Mesenchymal stem cell (in vitro differentiated cells and primary cell): ENCODE results near the gene TOGARAM2.

Experiments used
- DNase-seq: peaks from one replicate; pipeline ENCODE4 v3.0.0-alpha.2; 2013
- H2AFZ ChIP-seq: one replicate; pipeline ENCODE4 v1.6.1; 2013; ENCODE audit warnings: low read depth, mild to moderate bottlenecking, control low read depth, inconsistent platforms, low read length, moderate library complexity
- H2AK5ac ChIP-seq: 2 replicates; pipeline ENCODE4 v1.6.1; 2013; ENCODE audit warnings: low read length, moderate library complexity, mild to moderate bottlenecking, inconsistent platforms; ENCODE audit not compliant: severe bottlenecking
- H2BK120ac ChIP-seq: one replicate; pipeline ENCODE4 v1.6.1; 2013; ENCODE audit warnings: low read depth, mild to moderate bottlenecking, inconsistent platforms, low read length, moderate library complexity
- H2BK12ac ChIP-seq, 2 experiments: one replicate each; pipeline ENCODE4 v1.6.1; 2013; ENCODE audit warnings: inconsistent platforms in 2 of 2, low read length in 2 of 2, mild to moderate bottlenecking in 2 of 2, moderate library complexity in 2 of 2, control low read depth in 1 of 2
- H2BK15ac ChIP-seq: one replicate; pipeline ENCODE4 v1.6.1; 2013; ENCODE audit warnings: mild to moderate bottlenecking, low read depth, inconsistent platforms; ENCODE audit not compliant: poor library complexity, severe bottlenecking
- H2BK5ac ChIP-seq: 2 replicates; pipeline ENCODE4 v1.6.1; 2013; ENCODE audit warnings: low read depth, mild to moderate bottlenecking, low read length, control low read depth, inconsistent platforms; ENCODE audit not compliant: poor library complexity, severe bottlenecking
- H3K14ac ChIP-seq, 2 experiments: one replicate each; pipeline ENCODE4 v1.6.1; 2013; ENCODE audit warnings: inconsistent platforms in 2 of 2, low read length in 2 of 2, control low read depth in 1 of 2, mild to moderate bottlenecking in 1 of 2, moderate library complexity in 1 of 2
- H3K18ac ChIP-seq, 2 experiments: one replicate each; pipeline ENCODE4 v1.6.1; 2013; ENCODE audit warnings: inconsistent platforms in 2 of 2, low read length in 2 of 2, control low read depth in 1 of 2, low read depth in 1 of 2, mild to moderate bottlenecking in 1 of 2
- H3K23ac ChIP-seq, 2 experiments: one replicate each; pipeline ENCODE4 v1.6.1; 2013; ENCODE audit warnings: inconsistent platforms in 2 of 2, low read length in 2 of 2, mild to moderate bottlenecking in 2 of 2, moderate library complexity in 2 of 2, control low read depth in 1 of 2
- H3K27ac ChIP-seq: 2 replicates; pipeline ENCODE4 v1.5.1; 2013; ENCODE audit warnings: mild to moderate bottlenecking, moderate library complexity, low read length, control low read depth, inconsistent platforms; ENCODE audit not compliant: poor library complexity, severe bottlenecking
- H3K27me3 ChIP-seq, 2 experiments: 2 replicates each; pipeline versions ENCODE4 v1.6.1 to v1.7.0; 2013; ENCODE audit warnings: low read length in 2 of 2, mild to moderate bottlenecking in 2 of 2, moderate library complexity in 2 of 2, control low read depth in 1 of 2, inconsistent platforms in 1 of 2; ENCODE audit not compliant: control insufficient read depth in 1 of 2, insufficient read depth in 1 of 2
- H3K36me3 ChIP-seq, 2 experiments: 2 replicates each; pipeline versions ENCODE4 v1.6.1 to v1.7.0; 2013; ENCODE audit warnings: low read length in 2 of 2, control low read depth in 1 of 2, inconsistent platforms in 1 of 2, low read depth in 1 of 2, mild to moderate bottlenecking in 1 of 2; ENCODE audit not compliant: insufficient read depth in 2 of 2, control insufficient read depth in 1 of 2
- H3K4ac ChIP-seq, 2 experiments: one replicate each; pipeline ENCODE4 v1.6.1; 2013; ENCODE audit warnings: inconsistent platforms in 2 of 2, low read length in 2 of 2, mild to moderate bottlenecking in 2 of 2, moderate library complexity in 2 of 2, control low read depth in 1 of 2, low read depth in 1 of 2
- H3K4me1 ChIP-seq: 2 replicates; pipeline ENCODE4 v1.6.1; 2013; ENCODE audit warnings: low read depth, low read length, control low read depth; ENCODE audit not compliant: control insufficient read depth, insufficient read depth
- H3K4me2 ChIP-seq: 2 replicates; pipeline ENCODE4 v1.6.1; 2013; ENCODE audit warnings: low read length, mild to moderate bottlenecking, inconsistent platforms; ENCODE audit not compliant: poor library complexity, severe bottlenecking
- H3K4me3 ChIP-seq, 2 experiments: 2 replicates each; pipeline versions ENCODE4 v1.5.1 to v1.7.0; 2013; ENCODE audit warnings: low read length in 2 of 2, mild to moderate bottlenecking in 2 of 2, control low read depth in 1 of 2, low read depth in 1 of 2; ENCODE audit not compliant: insufficient read depth in 1 of 2
- H3K79me1 ChIP-seq: replicated peaks from 2 replicates; pipeline ENCODE4 v1.6.1; 2013; ENCODE audit warnings: mild to moderate bottlenecking, control low read depth, low read length, inconsistent platforms; ENCODE audit not compliant: poor library complexity, severe bottlenecking
- H3K9ac ChIP-seq: 2 replicates; pipeline ENCODE4 v1.7.0; 2013; ENCODE audit warnings: mild to moderate bottlenecking, low read length, moderate library complexity
- H3K9me3 ChIP-seq: 2 replicates; pipeline ENCODE4 v1.7.0; 2013; ENCODE audit warnings: mild to moderate bottlenecking, low read length; ENCODE audit not compliant: control insufficient read depth
- H4K8ac ChIP-seq: one replicate; pipeline ENCODE4 v1.6.1; 2013; ENCODE audit warnings: inconsistent platforms, mild to moderate bottlenecking, low read length, moderate library complexity
- H4K91ac ChIP-seq: one replicate; pipeline ENCODE4 v1.6.1; 2013; ENCODE audit warnings: mild to moderate bottlenecking, low read length, inconsistent platforms
- WGBS: methylation state at CpG from one replicate; pipeline ENCODE4 v1.1.7; 2013; ENCODE audit warnings: mixed read lengths; 5-methylcytosine and 5-hydroxymethylcytosine counted together

Gene TOGARAM2

GRCh38 chr2:29057006-29057405 lies 75.9 kb downstream of the TOGARAM2 start:
- H2AK5ac ChIP-seq, result no peak overlapping the region
- H3K27ac ChIP-seq, result no peak overlapping the region
- no peak overlapping the region for H2BK120ac ChIP-seq
- H3K4me3 ChIP-seq, result no peak overlapping the region
- H3K4me1 ChIP-seq, result peaks cover 2% of the 10 kb centered on the region
- H3K4me2 ChIP-seq, result no peak overlapping the region
- H3K27me3 ChIP-seq, result peaks cover 0 to 14% of the 10 kb centered on the region in 2 experiments
- H4K8ac ChIP-seq, result no peak overlapping the region
- no peak overlapping the region for H3K14ac ChIP-seq
- no peak overlapping the region for H3K4ac ChIP-seq
- H3K9me3 ChIP-seq, result no peaks in the 10 kb centered on the region
- H2AFZ ChIP-seq, result no peak overlapping the region
- no peak overlapping the region for H3K9ac ChIP-seq
- no peak overlapping the region for H2BK5ac ChIP-seq
- H3K18ac ChIP-seq, result no peak overlapping the region
- H3K23ac ChIP-seq, result no peak overlapping the region
- no peaks in the 10 kb centered on the region for H3K36me3 ChIP-seq
- no peak overlapping the region for H2BK15ac ChIP-seq
- H3K79me1 ChIP-seq, result no peaks in the 10 kb centered on the region
- DNase-seq, result no peak
- no peak overlapping the region for H2BK12ac ChIP-seq
- 99% methylated on average over 3 of the region's 4 CpGs for WGBS
- no peak overlapping the region for H4K91ac ChIP-seq

- Histone ChIP-seq H3K9ac (no peak overlapping the region), H4K91ac (no peak overlapping the region), H2AK5ac (no peak overlapping the region), H3K4me2 (no peak overlapping the region), H4K8ac (no peak overlapping the region), H3K27me3 (peaks cover 0 to 9% of the 10 kb centered on the region in 2 experiments), H3K4me1 (peaks cover 2% of the 10 kb centered on the region), H3K36me3 (no peaks in the 10 kb centered on the region), H2BK5ac (no peak overlapping the region), H3K4me3 (no peak overlapping the region), H3K4ac (no peak overlapping the region), H3K9me3 (no peaks in the 10 kb centered on the region), H3K14ac (no peak overlapping the region), H3K79me1 (no peaks in the 10 kb centered on the region), H2AFZ (no peak overlapping the region), H3K27ac (no peak overlapping the region), H2BK15ac (no peak overlapping the region), H3K18ac (no peak overlapping the region), H2BK12ac (no peak overlapping the region), H3K23ac (no peak overlapping the region), H2BK120ac (no peak overlapping the region)
- no CpG with 5 or more reads among the region's 1 CpG for WGBS
- no peak for DNase-seq
These were observed 78.5 kb downstream of the TOGARAM2 start for GRCh38 chr2:29059624-29060023.

GRCh38 chr2:29060441-29060840 lies 79.3 kb downstream of the TOGARAM2 start:
- Histone ChIP-seq H3K18ac (no peak overlapping the region), H2AFZ (no peak overlapping the region), H2BK5ac (no peak overlapping the region), H3K4me2 (no peak overlapping the region), H2BK120ac (no peak overlapping the region), H3K9me3 (no peaks in the 10 kb centered on the region), H3K36me3 (no peaks in the 10 kb centered on the region), H2AK5ac (no peak overlapping the region), H3K27ac (no peak overlapping the region), H3K9ac (no peak overlapping the region), H3K4me1 (peaks cover 2% of the 10 kb centered on the region), H4K91ac (no peak overlapping the region), H3K4ac (no peak overlapping the region), H3K27me3 (peaks cover 0 to 9% of the 10 kb centered on the region in 2 experiments), H3K4me3 (no peak overlapping the region), H2BK12ac (no peak overlapping the region), H3K79me1 (no peaks in the 10 kb centered on the region), H2BK15ac (no peak overlapping the region), H3K14ac (no peak overlapping the region), H4K8ac (no peak overlapping the region), H3K23ac (no peak overlapping the region)
- WGBS, result 92% methylated on average over 9 of the region's 9 CpGs
- no peak for DNase-seq

GRCh38 chr2:29061176-29061575 lies 80.1 kb downstream of the TOGARAM2 start:
- Histone ChIP-seq H2AK5ac (no peak overlapping the region), H3K4ac (no peak overlapping the region), H3K18ac (no peak overlapping the region), H3K27me3 (peaks cover 0 to 9% of the 10 kb centered on the region in 2 experiments), H2AFZ (no peak overlapping the region), H2BK120ac (no peak overlapping the region), H2BK5ac (no peak overlapping the region), H3K14ac (no peak overlapping the region), H3K9me3 (no peaks in the 10 kb centered on the region), H3K4me1 (peaks cover 2% of the 10 kb centered on the region), H2BK12ac (no peak overlapping the region), H3K9ac (no peak overlapping the region), H3K79me1 (no peaks in the 10 kb centered on the region), H3K23ac (no peak overlapping the region), H3K36me3 (no peaks in the 10 kb centered on the region), H2BK15ac (no peak overlapping the region), H3K27ac (no peak overlapping the region), H4K8ac (no peak overlapping the region), H4K91ac (no peak overlapping the region), H3K4me3 (no peak overlapping the region), H3K4me2 (no peak overlapping the region)
- DNase-seq, result no peak
- WGBS, result 73% methylated on average over 4 of the region's 6 CpGs
